Adipocyte (in vitro differentiated cells): ENCODE measurements around the gene DNAJB4.
"Not testable (repeated sequence)": the region's sequence is repeated elsewhere in the genome, so short reads cannot be mapped to it uniquely, and the experiment has no call there.

Source experiments
- DNase-seq: peaks from one replicate; pipeline ENCODE4 v3.0.0-alpha.2; 2015; ENCODE audit warnings: low read depth
- H3K27me3 ChIP-seq: replicated peaks from 2 replicates; pipeline ENCODE4 v1.7.0; 2013; ENCODE audit warnings: mild to moderate bottlenecking, low read length, moderate library complexity; ENCODE audit not compliant: control insufficient read depth, insufficient read depth
- H3K36me3 ChIP-seq: 2 replicates; pipeline ENCODE4 v1.7.0; 2013; ENCODE audit warnings: low read length, mild to moderate bottlenecking, moderate library complexity; ENCODE audit not compliant: control insufficient read depth, insufficient read depth, severe bottlenecking
- H3K4me1 ChIP-seq: 2 replicates; pipeline ENCODE4 v1.7.0; 2013; ENCODE audit warnings: mild to moderate bottlenecking, low read length, moderate library complexity; ENCODE audit not compliant: control insufficient read depth, insufficient read depth
- H3K4me3 ChIP-seq: 2 replicates; pipeline ENCODE4 v1.7.0; 2013; ENCODE audit warnings: mild to moderate bottlenecking, low read length, moderate library complexity
- H3K9ac ChIP-seq: 2 replicates; pipeline ENCODE4 v1.7.0; 2013; ENCODE audit warnings: mild to moderate bottlenecking, low read length, moderate library complexity
- H3K9me3 ChIP-seq: 2 replicates; pipeline ENCODE4 v1.7.0; 2013; ENCODE audit warnings: mild to moderate bottlenecking, low read length, moderate library complexity; ENCODE audit not compliant: control insufficient read depth

Gene DNAJB4

GRCh38 chr1:77991638-77992037 is 13.1 kb upstream of the DNAJB4 start:
- H3K4me3 ChIP-seq = no peak overlapping the region
- H3K36me3 ChIP-seq = peaks cover 8% of the 10 kb centered on the region
- H3K27me3 ChIP-seq = no peaks in the 10 kb centered on the region
- H3K4me1 ChIP-seq = peaks cover 3% of the 10 kb centered on the region
- H3K9ac ChIP-seq = no peak overlapping the region
- no peak for DNase-seq
- no peaks in the 10 kb centered on the region for H3K9me3 ChIP-seq

GRCh38 chr1:77994117-77994705 is 10.5 kb upstream of the DNAJB4 start:
- Histone ChIP-seq H3K36me3 (peaks cover 8% of the 10 kb centered on the region), H3K4me3 (no peak overlapping the region), H3K9ac (no peak overlapping the region), H3K4me1 (no peaks in the 10 kb centered on the region), H3K27me3 (no peaks in the 10 kb centered on the region), H3K9me3 (no peaks in the 10 kb centered on the region)
- no peak for DNase-seq

GRCh38 chr1:77996734-77997133 is 8.0 kb upstream of the DNAJB4 start:
- no peaks in the 10 kb centered on the region for H3K27me3 ChIP-seq
- H3K36me3 ChIP-seq = peaks cover 6% of the 10 kb centered on the region
- peaks cover 5% of the 10 kb centered on the region for H3K4me1 ChIP-seq
- no peak overlapping the region for H3K4me3 ChIP-seq
- H3K9me3 ChIP-seq = no peaks in the 10 kb centered on the region
- H3K9ac ChIP-seq = no peak overlapping the region
- no peak for DNase-seq

GRCh38 chr1:78000536-78000935 is 4.2 kb upstream of the DNAJB4 start:
- H3K36me3 ChIP-seq, H3K9me3 ChIP-seq, DNase-seq, H3K4me3 ChIP-seq, H3K27me3 ChIP-seq, H3K9ac ChIP-seq: not testable (repeated sequence)
- peaks cover 20% of the 10 kb centered on the region for H3K4me1 ChIP-seq

- DNase-seq = peak; percentile 51
- Histone ChIP-seq H3K4me1 (peaks cover 24% of the 10 kb centered on the region), H3K9ac (peak overlapping the region; percentile 99), H3K4me3 (peak overlapping the region; percentile 96), H3K9me3 (no peaks in the 10 kb centered on the region), H3K36me3 (no peaks in the 10 kb centered on the region), H3K27me3 (no peaks in the 10 kb centered on the region)
Observed at GRCh38 chr1:78003070-78003746, 1.5 kb upstream of the DNAJB4 start.

- H3K36me3 ChIP-seq = no peaks in the 10 kb centered on the region
- H3K4me3 ChIP-seq = peak overlapping the region; percentile 96
- H3K9ac ChIP-seq = peak overlapping the region; percentile 99
- no peaks in the 10 kb centered on the region for H3K27me3 ChIP-seq
- DNase-seq = peak; percentile 88
- peaks cover 25% of the 10 kb centered on the region for H3K4me1 ChIP-seq
- no peaks in the 10 kb centered on the region for H3K9me3 ChIP-seq
Observed at GRCh38 chr1:78003882-78004718, 639 bp upstream of the DNAJB4 start.

- Histone ChIP-seq H3K27me3 (no peaks in the 10 kb centered on the region), H3K9ac (peak overlapping the region; percentile 99), H3K4me1 (peaks cover 32% of the 10 kb centered on the region), H3K36me3 (no peaks in the 10 kb centered on the region), H3K4me3 (peak overlapping the region; percentile 96), H3K9me3 (no peaks in the 10 kb centered on the region)
- DNase-seq = no peak
Observed at GRCh38 chr1:78005448-78005722, 646 bp downstream of the DNAJB4 start.

- H3K9ac ChIP-seq = peak overlapping the region; percentile 99
- H3K9me3 ChIP-seq = no peaks in the 10 kb centered on the region
- peak overlapping the region; percentile 96 for H3K4me3 ChIP-seq
- peaks cover 35% of the 10 kb centered on the region for H3K4me1 ChIP-seq
- peak; percentile 94 for DNase-seq
- H3K36me3 ChIP-seq = no peaks in the 10 kb centered on the region
- H3K27me3 ChIP-seq = no peaks in the 10 kb centered on the region
Observed at GRCh38 chr1:78005755-78006154, 1.0 kb downstream of the DNAJB4 start.

- Histone ChIP-seq H3K36me3 (no peaks in the 10 kb centered on the region), H3K9me3 (no peaks in the 10 kb centered on the region), H3K9ac (peak overlapping the region; percentile 99), H3K27me3 (no peaks in the 10 kb centered on the region), H3K4me1 (peaks cover 40% of the 10 kb centered on the region), H3K4me3 (peak overlapping the region; percentile 96)
- DNase-seq = no peak
Observed at GRCh38 chr1:78006521-78006920, 1.8 kb downstream of the DNAJB4 start.

- no peaks in the 10 kb centered on the region for H3K9me3 ChIP-seq
- H3K4me3 ChIP-seq = peak overlapping the region; percentile 96
- no peaks in the 10 kb centered on the region for H3K27me3 ChIP-seq
- H3K36me3 ChIP-seq = peaks cover 1% of the 10 kb centered on the region
- DNase-seq = no peak
- H3K9ac ChIP-seq = peak overlapping the region; percentile 99
- peaks cover 36% of the 10 kb centered on the region for H3K4me1 ChIP-seq
Observed at GRCh38 chr1:78007677-78008341, 3.1 kb downstream of the DNAJB4 start.

- H3K36me3 ChIP-seq = peaks cover 15% of the 10 kb centered on the region
- peak overlapping the region; percentile 96 for H3K4me3 ChIP-seq
- no peaks in the 10 kb centered on the region for H3K9me3 ChIP-seq
- no peaks in the 10 kb centered on the region for H3K27me3 ChIP-seq
- peak overlapping the region; percentile 80 for H3K9ac ChIP-seq
- H3K4me1 ChIP-seq = peaks cover 25% of the 10 kb centered on the region
- DNase-seq = no peak
Observed at GRCh38 chr1:78009276-78009675, 4.5 kb downstream of the DNAJB4 start.
